GM11168 (cell line): Measurements from ENCODE around the gene GPR137.

Source experiments
- in situ Hi-C: fragments of 300-500 bp; cut with MboI; formaldehyde crosslinking; loops from one replicate; pipeline ENCODE4 v1.12.0; 2022; ENCODE audit warnings: low sequenced_read_pairs; ENCODE audit not compliant: unreplicated experiment

The GPR137 gene

GRCh38 chr11:64263021-64263946, 22.4 kb upstream of the GPR137 start:
- in situ Hi-C loops: no loop called here

DNA sequence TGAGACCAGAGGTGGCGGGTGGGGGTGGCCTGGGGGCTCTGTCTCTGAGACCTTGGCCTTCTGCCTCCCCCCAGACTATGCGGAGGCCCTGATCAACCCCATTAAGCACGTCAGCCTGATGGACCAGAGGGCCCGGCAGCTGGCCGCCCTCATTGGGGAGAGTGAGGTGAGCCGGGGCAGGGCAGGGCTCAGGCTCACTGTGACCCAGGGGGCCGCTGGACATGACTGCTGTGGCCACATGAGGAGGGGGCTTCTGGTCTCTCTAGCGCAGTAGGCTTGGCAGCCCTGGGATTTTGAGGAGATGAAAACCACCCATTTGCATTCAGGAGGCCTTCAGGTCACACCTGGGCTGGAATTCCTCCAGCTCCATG, 21.7 kb upstream of the GPR137 start:
- in situ Hi-C loops: no loop called here

GRCh38 chr11:64264371-64264852, 21.2 kb upstream of the GPR137 start:
- in situ Hi-C loops: no loop called here

DNA sequence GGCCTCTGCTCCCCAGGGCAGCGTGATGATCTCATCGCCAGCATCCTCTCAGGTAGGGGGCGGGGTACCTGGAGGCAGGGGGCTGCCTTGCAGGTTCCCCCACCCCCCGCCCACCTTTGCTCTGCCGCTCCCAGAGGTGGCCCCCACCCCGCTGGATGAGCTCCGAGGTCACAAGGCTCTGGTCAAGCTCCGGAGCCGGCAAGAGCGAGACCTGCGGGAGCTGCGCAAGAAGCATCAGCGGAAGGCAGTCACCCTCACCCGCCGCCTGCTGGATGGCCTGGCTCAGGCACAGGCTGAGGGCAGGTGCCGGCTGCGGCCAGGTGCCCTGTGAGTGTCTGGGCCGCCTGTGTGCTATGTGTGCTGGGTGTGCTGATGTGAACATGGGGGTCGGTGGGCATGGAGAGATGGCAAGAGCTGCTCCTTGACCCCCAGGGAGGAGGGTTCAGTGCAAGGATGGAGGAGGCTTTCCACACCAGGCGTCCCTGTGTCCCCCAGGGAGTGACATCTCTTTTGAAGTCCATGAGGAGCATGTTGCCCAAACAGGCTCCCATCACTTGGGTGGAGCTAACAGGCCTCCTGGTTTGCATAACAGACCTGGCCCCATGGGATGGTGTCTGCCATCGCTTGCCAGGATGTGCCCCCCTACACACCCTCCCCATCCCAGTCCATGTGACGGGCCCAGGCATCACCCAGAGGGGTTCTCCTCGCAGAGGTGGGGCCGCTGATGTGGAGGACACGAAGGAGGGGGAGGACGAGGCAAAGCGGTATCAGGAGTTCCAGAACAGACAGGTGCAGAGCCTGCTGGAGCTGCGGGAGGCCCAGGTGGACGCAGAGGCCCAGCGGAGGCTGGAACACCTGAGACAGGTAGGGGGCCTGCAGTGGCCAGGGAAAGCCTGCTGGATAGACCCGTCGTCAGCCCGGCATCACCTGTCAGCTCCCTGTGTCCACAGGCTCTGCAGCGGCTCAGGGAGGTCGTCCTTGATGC, 20.2 kb upstream of the GPR137 start:
- in situ Hi-C loops: no loop called here

- in situ Hi-C loops: no loop called here
Observed at GRCh38 chr11:64266339-64266738, 19.3 kb upstream of the GPR137 start.

GRCh38 chr11:64267207-64267945, 18.3 kb upstream of the GPR137 start:
- in situ Hi-C loops: no loop called here

DNA sequence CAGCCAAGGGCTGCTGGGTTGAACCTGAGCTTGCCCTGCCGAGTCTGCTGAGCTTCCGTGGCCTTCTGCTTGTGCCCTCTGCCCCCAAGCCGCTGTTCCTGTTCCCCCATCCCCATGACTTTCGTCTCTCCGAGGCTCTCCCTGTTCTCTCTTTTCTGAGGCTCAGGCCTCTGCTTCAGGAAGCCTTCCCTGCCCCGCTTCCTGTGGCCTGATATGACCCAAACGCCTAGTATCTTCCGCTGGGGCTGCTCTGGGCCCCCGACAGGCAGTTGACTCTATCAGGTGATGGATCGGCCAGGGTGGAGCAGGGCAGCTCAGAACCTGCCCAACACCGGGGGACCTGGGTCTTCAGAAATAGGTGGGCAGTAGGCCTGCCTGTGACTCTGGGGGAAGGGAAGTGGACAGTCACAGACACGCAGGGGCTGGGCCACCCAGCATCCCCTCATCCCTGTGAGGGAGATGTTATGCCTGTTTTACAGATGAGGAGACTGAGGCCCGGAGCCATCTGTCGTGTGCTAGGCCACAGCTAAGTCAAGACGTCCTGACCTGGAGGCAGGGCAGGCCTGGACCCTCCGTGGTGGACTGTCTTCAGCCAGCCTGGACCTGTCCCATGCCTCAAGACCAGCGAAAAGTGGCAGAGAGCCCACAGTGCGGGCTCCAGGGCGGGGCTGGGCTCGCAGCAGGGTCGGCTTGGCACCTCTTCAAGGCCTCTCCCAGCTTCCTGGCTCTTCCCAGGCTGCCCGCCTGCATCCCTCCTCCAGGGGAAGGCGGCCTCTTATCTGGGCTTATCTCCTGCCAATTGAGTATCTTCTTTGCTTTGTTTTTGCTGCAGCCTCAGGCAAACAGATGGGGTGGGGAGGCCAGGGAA, 17.4 kb upstream of the GPR137 start:
- in situ Hi-C loops: no loop called here

DNA sequence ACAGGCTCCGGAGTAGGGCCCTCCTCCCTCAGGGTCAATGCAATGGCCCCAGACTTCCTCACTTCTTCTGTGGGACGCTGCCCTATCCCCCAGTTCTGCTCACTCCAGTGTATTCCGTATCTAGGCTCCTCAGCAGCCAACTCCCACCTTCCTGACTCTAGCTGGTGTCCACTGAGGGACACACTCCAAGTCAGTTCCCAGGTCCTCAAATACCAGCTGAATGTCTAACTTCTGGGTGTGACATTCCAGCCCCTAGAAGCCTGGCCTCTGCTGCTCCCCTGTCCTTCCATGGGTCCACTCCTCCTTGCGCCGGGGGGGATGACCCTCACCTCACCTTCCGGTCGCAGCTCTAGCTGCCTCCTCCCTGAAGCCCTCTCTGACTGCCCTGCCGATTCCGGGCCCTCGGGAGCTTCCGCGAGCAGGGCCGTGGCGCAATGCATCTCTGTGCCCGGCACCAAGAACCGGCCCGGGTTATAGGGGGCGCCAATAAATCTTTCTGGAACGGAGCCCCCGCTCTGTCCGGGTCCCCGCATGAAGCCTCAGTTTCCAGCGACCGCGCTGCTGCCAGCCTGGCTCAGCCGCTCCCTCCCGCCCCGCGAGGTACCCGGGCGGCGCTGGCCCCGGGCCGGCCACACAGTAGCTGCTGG, 16.6 kb upstream of the GPR137 start:
- in situ Hi-C loops: no loop called here

- in situ Hi-C loops: no loop called here
Observed at GRCh38 chr11:64269540-64270220, 16.0 kb upstream of the GPR137 start.

- in situ Hi-C loops: no loop called here
Observed at GRCh38 chr11:64275031-64275800, 10.4 kb upstream of the GPR137 start.

DNA sequence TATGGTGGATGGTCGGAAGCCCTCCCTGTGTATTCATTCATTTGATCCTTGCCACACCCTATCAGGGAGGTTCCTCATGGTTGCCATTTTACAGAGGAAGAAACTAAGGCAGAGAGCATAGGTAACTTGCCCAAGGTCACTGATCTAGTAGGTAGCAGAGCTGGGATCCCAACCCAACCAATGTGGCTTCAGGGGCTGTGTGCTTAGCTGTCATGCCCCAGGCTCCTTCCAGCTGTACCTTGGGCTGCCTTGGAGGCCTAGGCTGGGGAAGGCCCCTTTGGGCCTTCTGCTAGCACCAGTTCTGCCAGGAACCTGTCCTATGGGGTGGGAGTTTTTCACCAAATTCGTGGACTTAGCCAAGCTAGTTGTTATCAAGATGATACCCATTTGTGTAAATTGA, 9.8 kb upstream of the GPR137 start:
- in situ Hi-C loops: no loop called here

- in situ Hi-C loops: no loop called here
Observed at GRCh38 chr11:64276653-64277431, 8.8 kb upstream of the GPR137 start.

GRCh38 chr11:64278576-64279190, 7.0 kb upstream of the GPR137 start:
- in situ Hi-C loops: no loop called here

DNA sequence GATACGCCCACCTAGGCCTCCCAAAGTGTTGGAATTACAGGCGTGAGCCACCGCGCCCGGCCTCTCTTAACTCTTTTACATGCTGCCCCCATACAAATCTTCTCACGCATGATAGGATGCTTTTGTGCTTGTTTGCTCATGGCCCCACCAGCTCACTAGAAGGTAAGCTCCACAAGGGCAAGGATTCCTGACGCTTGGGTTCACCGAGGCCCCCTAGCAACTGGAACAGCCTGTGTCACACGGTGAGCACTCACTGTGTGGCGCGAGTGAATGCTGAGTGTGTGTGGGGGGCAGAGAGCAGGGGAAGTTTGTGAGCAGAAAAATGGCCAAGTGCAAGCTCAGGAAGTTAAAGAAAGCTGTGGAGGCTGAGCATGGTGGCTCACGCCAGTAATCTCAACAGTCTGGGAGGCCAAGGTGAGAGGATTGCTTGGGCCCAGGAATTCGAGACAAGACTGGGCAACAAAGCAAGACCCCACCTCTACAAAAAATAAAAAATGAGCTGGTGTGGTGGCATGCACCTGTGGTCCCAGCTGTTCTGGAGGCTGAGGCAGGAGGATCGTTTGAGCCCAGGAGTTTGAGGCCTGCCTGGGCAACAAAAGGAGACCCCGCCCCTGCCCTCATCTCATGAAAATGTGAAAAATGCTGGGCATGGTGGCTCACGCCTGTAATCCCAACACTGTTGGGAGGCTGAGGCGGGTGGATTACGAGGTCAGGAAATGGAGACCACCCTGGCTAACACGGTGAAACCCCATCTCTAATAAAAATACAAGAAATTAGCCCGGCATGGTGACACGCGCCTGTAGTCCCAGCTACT, 3.5 kb upstream of the GPR137 start:
- in situ Hi-C loops: no loop called here

- in situ Hi-C loops: no loop called here
Observed at GRCh38 chr11:64283092-64283491, 2.6 kb upstream of the GPR137 start.
